ENCODE results near the gene ZNF212.

DNA sequence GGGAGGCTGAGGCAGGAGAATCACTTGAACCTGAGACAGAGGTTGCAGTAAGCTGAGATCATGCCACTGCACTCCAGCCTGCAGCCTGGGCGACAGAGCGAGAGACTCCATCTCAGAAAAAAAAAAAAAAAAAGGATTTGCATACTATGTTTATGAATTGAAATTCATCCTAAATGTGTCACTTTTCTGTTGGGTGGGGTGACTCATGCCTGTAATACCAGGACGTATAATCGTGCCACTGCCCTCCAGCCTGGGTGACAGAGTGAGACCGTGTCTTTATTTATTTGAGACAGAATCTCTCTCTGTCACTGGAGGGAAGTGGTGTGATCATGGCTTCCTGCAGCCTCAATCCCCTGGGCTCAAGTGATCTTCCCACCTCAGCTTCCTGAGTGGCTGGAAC is 5.8 kb downstream of the ZNF212 start:
- TF ChIP-seq CTCF (IDR thresholded peaks at IDR 0.05; ENCODE audit: low read depth, low read length, poor library complexity, severe bottlenecking), result no peak
- no peak for TF ChIP-seq EZH2phosphoT487 (IDR thresholded peaks at IDR 0.05; ENCODE audit: borderline replicate concordance, low read length)

All from DOHH2 (cell line).